Measurements from ENCODE around the gene DHRS12.

GRCh38 chr13:51776179-51776578 lies 27.8 kb downstream of the DHRS12 start:
- TF ChIP-seq CTCF (conservative IDR thresholded peaks at IDR 0.05 in 1 of 2, IDR thresholded peaks at IDR 0.05 in 1 of 2; ENCODE audit: extremely low read depth in 1 of 2, insufficient read depth in 1 of 2, low read depth in 1 of 2, low read length in 2 of 2): no peak
- TF ChIP-seq EZH2 (IDR thresholded peaks at IDR 0.05; ENCODE audit: borderline replicate concordance, low read length): no peak

Data from mammary epithelial cell (primary cell).